MG63 (cell line): ENCODE results near the gene ZSCAN22. TPM values are rescaled to one million over a fixed set of nuclear protein-coding genes. Genes with fewer than 3 reads are reported as not detected.

Source experiments
- DNase-seq: peaks from one replicate; pipeline ENCODE4 v3.0.0-alpha.2; 2020
- H3K27me3 ChIP-seq: fragments of 250-450 bp; sonication (Bioruptor Pico); 2 replicates; pipeline ENCODE4 v1.5.1; 2020; ENCODE audit warnings: mild to moderate bottlenecking, moderate library complexity
- H3K36me3 ChIP-seq: fragments of 250-450 bp; sonication (Bioruptor Pico); 2 replicates; pipeline ENCODE4 v1.5.1; 2020; ENCODE audit warnings: mild to moderate bottlenecking, moderate library complexity
- H3K4me3 ChIP-seq: fragments of 250-450 bp; sonication (Bioruptor Pico); 2 replicates; pipeline ENCODE4 v1.5.1; 2020; ENCODE audit warnings: mild to moderate bottlenecking, moderate library complexity
- H3K9me3 ChIP-seq: fragments of 250-450 bp; sonication (Bioruptor Pico); 2 replicates; pipeline ENCODE4 v1.5.1; 2020; ENCODE audit warnings: mild to moderate bottlenecking, moderate library complexity
- total RNA-seq: library from RNA; depleted of rRNA; stranded (reverse); fragments of >200 nt; shearing (Covaris generic); gene quantifications from 2 replicates; pipeline ENCODE4 v1.2.3, GENCODE V29; 2014; ENCODE audit warnings: low replicate concordance; rRNA removed

Gene ZSCAN22
- total RNA-seq, 1 experiment from 2014 or later: 2.5 TPM

GRCh38 chr19:58380037-58380661 lies 53.4 kb downstream of the ZSCAN22 start:
- Histone ChIP-seq H3K4me3 (peak overlapping the region; percentile 93), H3K27me3 (no peaks in the 10 kb centered on the region), H3K36me3 (0 out of 2 replicates have a peak, but pooled peaks cover 3% of the 10 kb centered on the region), H3K9me3 (no peaks in the 10 kb centered on the region)
- DNase-seq: no peak

DNA sequence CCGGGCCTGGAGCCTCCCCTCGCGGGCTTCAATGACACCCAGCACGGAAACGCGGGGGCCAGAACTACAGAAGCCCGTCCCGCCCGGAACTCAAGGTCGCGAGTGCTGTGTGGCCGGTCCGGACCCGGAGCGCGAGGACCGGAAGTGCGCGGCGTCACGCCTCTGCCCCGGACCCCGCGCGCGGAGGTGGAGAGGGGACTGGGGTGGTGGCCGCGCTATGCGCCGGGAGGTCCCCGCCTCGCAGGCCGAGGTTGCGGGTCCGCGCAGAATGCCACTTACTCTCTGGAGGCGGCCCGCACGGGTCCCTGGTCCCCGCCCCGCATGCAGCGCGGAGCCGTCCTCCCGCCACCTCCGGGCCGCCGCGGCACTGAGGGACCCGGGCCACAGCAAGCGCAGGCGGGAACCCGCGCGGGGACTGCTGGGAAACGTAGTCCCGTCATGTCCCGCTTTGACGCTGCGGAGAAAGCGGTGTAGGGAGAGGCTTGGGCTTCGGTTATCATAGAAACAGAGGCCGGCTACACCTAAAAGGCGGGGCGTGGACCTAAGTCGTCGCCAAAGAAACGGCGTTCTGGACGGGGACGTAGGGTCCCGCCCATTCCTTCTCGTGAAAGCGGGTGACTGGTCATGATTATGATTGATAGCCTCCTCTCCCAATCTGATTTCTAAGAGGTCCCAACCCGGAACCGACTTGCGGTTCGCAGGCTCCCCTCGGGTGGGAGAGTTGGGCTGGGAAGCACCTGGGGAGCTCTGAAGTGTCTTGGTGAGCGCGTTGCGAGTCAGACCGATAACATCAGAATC lies 54.1 kb downstream of the ZSCAN22 start, which contains the start of gene ZNF837:
Gene ZNF837 (minus strand): TSS at position 369 of the 798 bp plus-strand sequence. CDS start 11,698 bp downstream, outside the sequence.
- peak; percentile 100 for DNase-seq
- H3K36me3 ChIP-seq: 0 out of 2 replicates have a peak, but pooled peaks cover 3% of the 10 kb centered on the region
- no peaks in the 10 kb centered on the region for H3K9me3 ChIP-seq
- no peaks in the 10 kb centered on the region for H3K27me3 ChIP-seq
- peak within 1 kb of the TSS; percentile 93 for H3K4me3 ChIP-seq

DNA sequence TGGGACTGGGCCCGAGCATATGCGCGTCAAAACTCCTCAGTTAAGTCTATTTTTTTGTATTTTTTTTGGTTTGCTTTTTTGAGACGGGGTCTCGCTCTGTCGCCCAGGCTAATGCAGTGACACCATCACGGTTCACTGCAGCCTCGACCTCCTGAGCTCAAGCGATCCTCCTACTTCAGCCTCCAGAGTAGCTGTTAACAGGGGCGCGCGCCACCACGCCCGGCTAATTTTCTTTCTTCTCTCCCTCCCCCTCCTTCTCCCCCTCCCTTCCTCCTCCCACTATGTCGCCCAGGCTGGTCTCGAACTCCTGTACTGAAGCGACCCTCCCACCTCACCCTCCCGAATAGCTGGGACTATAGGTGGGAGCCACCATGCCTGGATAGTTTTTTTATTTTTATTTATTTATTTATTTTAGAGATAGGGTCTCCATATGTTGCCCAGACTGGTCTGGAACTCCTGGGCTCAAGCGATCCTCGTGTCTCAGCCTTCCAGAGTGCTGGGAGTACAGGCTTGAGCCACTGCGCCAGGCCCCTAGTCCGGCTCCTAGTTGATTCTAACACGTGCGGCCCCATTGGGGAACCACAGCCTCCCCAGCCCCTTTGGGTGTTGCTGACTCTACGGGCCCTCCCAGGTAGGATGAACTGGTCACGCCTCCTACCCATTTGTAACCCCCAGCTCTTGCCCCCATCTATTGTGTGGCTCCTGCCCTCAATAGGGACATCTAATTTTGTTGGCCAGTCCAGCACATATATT lies 54.8 kb downstream of the ZSCAN22 start:
- no peaks in the 10 kb centered on the region for H3K27me3 ChIP-seq
- peak overlapping the region; percentile 93 for H3K4me3 ChIP-seq
- H3K36me3 ChIP-seq: peaks cover 3% of the 10 kb centered on the region; the same call in 1 of the 2 replicates
- DNase-seq: no peak
- H3K9me3 ChIP-seq: no peaks in the 10 kb centered on the region

DNA sequence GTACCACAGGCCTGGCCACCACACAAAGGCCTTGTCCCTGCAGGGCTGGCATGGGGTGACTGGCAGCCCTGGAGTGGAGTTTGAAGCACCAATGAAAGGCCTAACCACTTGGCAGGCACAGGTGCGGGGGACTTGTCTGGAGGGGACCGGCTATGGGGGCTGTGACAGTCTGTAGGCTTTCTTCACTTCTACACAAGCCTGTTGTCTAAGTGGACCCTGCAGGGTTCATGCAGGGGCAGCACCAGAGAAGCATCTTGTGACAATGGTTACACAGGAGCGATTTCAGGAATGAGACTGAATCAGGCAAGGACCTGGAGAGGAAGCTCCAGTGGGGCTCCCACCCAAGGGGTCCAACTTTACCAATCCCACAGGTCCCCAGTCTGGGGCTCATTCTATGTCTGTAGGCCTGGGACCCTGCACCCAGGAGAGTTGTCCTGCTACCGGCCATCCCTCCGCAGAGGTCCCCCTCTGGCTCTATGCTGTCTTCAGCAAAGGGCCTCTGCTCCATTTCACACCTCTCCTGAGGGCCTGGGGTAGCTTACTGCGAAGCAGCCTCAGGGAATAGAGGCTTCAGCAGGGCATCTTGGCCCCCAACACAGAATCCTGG lies 56.3 kb downstream of the ZSCAN22 start:
- Histone ChIP-seq H3K9me3 (no peaks in the 10 kb centered on the region), H3K27me3 (no peaks in the 10 kb centered on the region), H3K36me3 (peaks cover 12% of the 10 kb centered on the region), H3K4me3 (no peak overlapping the region)
- DNase-seq: no peak

- Histone ChIP-seq H3K4me3 (peak overlapping the region; percentile 97), H3K36me3 (peaks cover 34% of the 10 kb centered on the region), H3K27me3 (no peaks in the 10 kb centered on the region), H3K9me3 (no peaks in the 10 kb centered on the region)
- no peak for DNase-seq
These were observed 58.6 kb downstream of the ZSCAN22 start for GRCh38 chr19:58385313-58385890.

- Histone ChIP-seq H3K27me3 (no peaks in the 10 kb centered on the region), H3K9me3 (no peaks in the 10 kb centered on the region), H3K4me3 (peak overlapping the region; percentile 97), H3K36me3 (peaks cover 40% of the 10 kb centered on the region)
- DNase-seq: no peak
These were observed 59.2 kb downstream of the ZSCAN22 start for GRCh38 chr19:58385891-58386575.

DNA sequence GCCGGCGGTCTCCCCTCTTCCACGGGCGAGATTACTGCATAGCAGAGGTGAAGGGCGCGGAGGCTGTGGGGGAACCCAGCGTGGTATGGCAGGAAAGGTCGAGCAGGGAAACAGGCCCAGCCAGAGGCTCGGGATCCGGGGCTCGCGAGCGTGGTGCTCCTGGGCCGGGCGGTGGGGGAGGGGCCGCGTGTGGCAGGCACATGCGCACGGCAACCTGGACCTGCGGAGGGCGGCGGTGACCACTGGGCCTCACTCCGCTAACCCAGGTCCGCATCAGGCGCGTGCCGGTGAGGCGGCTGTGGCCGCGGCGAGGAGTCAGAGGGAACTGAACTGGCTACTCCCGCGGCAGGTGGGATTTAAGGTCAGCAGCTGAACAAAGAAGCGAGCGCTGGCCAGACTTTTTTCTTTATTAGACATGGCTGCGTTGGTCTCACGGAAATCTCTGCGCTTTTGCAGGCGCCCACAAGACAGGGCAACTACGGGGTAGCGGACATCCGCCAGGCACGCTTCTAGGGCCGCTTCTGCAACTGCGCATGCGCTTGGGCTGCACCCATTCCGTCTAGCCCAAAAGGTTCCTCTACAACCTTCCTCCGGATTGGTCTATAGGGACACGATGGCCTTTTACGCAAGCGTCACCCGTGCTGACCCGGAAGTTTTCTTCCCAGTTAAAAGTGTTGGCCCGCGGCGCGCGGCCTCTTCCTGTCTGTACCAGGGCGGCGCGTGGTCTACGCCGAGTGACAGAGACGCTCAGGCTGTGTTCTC lies 60.0 kb downstream of the ZSCAN22 start, which contains the start of gene RPS5:
Gene RPS5 (plus strand): TSS at position 694 of the 762 bp plus-strand sequence. CDS start 869 bp downstream, outside the sequence.
- peak within 1 kb of the TSS; percentile 97 for H3K4me3 ChIP-seq
- H3K27me3 ChIP-seq: no peaks in the 10 kb centered on the region
- peak; percentile 98 for DNase-seq
- H3K36me3 ChIP-seq: peaks cover 48% of the 10 kb centered on the region
- H3K9me3 ChIP-seq: no peaks in the 10 kb centered on the region

- H3K27me3 ChIP-seq: no peaks in the 10 kb centered on the region
- peak overlapping the region; percentile 97 for H3K4me3 ChIP-seq
- no peak for DNase-seq
- H3K9me3 ChIP-seq: no peaks in the 10 kb centered on the region
- H3K36me3 ChIP-seq: peaks cover 56% of the 10 kb centered on the region
These were observed 60.8 kb downstream of the ZSCAN22 start for GRCh38 chr19:58387338-58388174.

GRCh38 chr19:58388175-58388526 lies 61.4 kb downstream of the ZSCAN22 start:
- DNase-seq: no peak

More at GRCh38 chr19:58388175-58388526, 61.4 kb downstream of the ZSCAN22 start:
- Histone ChIP-seq H3K36me3 (peaks cover 59% of the 10 kb centered on the region), H3K4me3 (peak overlapping the region; percentile 97), H3K27me3 (no peaks in the 10 kb centered on the region), H3K9me3 (no peaks in the 10 kb centered on the region)

Other genes starting within 250 kb of the ZSCAN22 start
- 3.8 and 8.2 TPM in 2 replicates for gene ZSCAN18, start 228.8 kb upstream of the ZSCAN22 start, total RNA-seq
- 9.8 and 10.2 TPM in 2 replicates for gene ZNF329, start 176.2 kb upstream of the ZSCAN22 start, total RNA-seq
- gene ZNF274, start 143.9 kb upstream of the ZSCAN22 start, total RNA-seq: 4.7 and 5.4 TPM in 2 replicates
- 6.6 and 15.5 TPM in 2 replicates for gene ZNF544, start 98.1 kb upstream of the ZSCAN22 start, total RNA-seq
- 1.5 and 3.0 TPM in 2 replicates for gene ZNF8, start 48.0 kb upstream of the ZSCAN22 start, total RNA-seq
- gene ERVK3-1, start 21.6 kb upstream of the ZSCAN22 start, total RNA-seq: 26.0 and 32.0 TPM in 2 replicates
- gene A1BG, start 26.5 kb downstream of the ZSCAN22 start, total RNA-seq: 29.0 TPM in 1 of 2 replicates, not detected in the other
- gene ZNF497, start 35.8 kb downstream of the ZSCAN22 start, total RNA-seq: 3.0 and 3.2 TPM in 2 replicates
- 1.4 and 4.0 TPM in 2 replicates for gene ZNF837, start 54.0 kb downstream of the ZSCAN22 start, total RNA-seq
- gene RPS5, start 60.3 kb downstream of the ZSCAN22 start, total RNA-seq: 3,455 and 3,636 TPM in 2 replicates
- 6.6 TPM in 1 of 2 replicates, not detected in the other for gene RNF225, start 68.7 kb downstream of the ZSCAN22 start, total RNA-seq
- gene ZNF584, start 81.7 kb downstream of the ZSCAN22 start, total RNA-seq: 25.3 and 32.4 TPM in 2 replicates
- gene ZNF132, start 113.2 kb downstream of the ZSCAN22 start, total RNA-seq: not detected in 2 replicates
- gene ZNF324B, start 124.6 kb downstream of the ZSCAN22 start, total RNA-seq: 11.5 and 22.9 TPM in 2 replicates
- 15.2 and 16.0 TPM in 2 replicates for gene ZNF324, start 140.1 kb downstream of the ZSCAN22 start, total RNA-seq
- 18.4 and 23.5 TPM in 2 replicates for gene ZNF446, start 149.4 kb downstream of the ZSCAN22 start, total RNA-seq
- gene SLC27A5, start 185.0 kb downstream of the ZSCAN22 start, total RNA-seq: 5.5 and 13.0 TPM in 2 replicates
- 8.3 and 24.7 TPM in 2 replicates for gene ZBTB45, start 192.8 kb downstream of the ZSCAN22 start, total RNA-seq
- 352 and 641 TPM in 2 replicates for gene TRIM28, start 217.1 kb downstream of the ZSCAN22 start, total RNA-seq
- gene CHMP2A, start 228.1 kb downstream of the ZSCAN22 start, total RNA-seq: 50.3 and 58.8 TPM in 2 replicates
- 132 and 239 TPM in 2 replicates for gene UBE2M, start 231.6 kb downstream of the ZSCAN22 start, total RNA-seq
- gene MZF1, start 246.3 kb downstream of the ZSCAN22 start, total RNA-seq: 9.4 and 23.8 TPM in 2 replicates